ENCODE results near the gene ZNF202. TPM values are rescaled to one million over a fixed set of nuclear protein-coding genes. Genes with fewer than 3 reads are reported as not detected.

The ZNF202 gene
- total RNA-seq (10 to 100 TPM; 27.0 to 30.4 TPM), polyA plus RNA-seq (10 to 100 TPM in 1 of 3 donors, 1 to 10 TPM in 2; 5.3 to 13.2 (median 6.6) TPM), total RNA-seq (20.7 to 66.8 (median 43.1) reads per million in 6 experiments)

GRCh38 chr11:123741159-123742030 lies at the start of gene ZNF202:
Gene ZNF202 (minus strand): TSS chr11:123741660. CDS start chr11:123730888, 10,772 bp downstream.
- POLR2A ChIA-PET: interaction anchor here (0.7 to 1.0 kb wide), 2 partner anchors 34 to 313 kb away, joined by 3 read pairs; no protein-coding TSS in a partner anchor
- peak within 1 kb of the TSS; percentile 92 to 99 (median 95) for H3K27ac Mint-ChIP-seq

GRCh38 chr11:123783536-123783935 lies 42.1 kb upstream of the ZNF202 start:
- peaks cover 9 to 32% (median 17%) of the 10 kb centered on the region in 5 donors for H3K27me3 Mint-ChIP-seq
- H3K4me1 Mint-ChIP-seq: no peaks in the 10 kb centered on the region
- POLR2A ChIA-PET: no interaction called here
- H3K36me3 Mint-ChIP-seq: peaks cover 0 to 4% (median 0%) of the 10 kb centered on the region in 3 donors
- DNase-seq (no peak), ATAC-seq (no peak)
- H3K27ac Mint-ChIP-seq: no peak overlapping the region
- peaks cover 0 to 9% (median 2%) of the 10 kb centered on the region in 9 donors for H3K9me3 Mint-ChIP-seq
- no peak overlapping the region for H3K4me3 Mint-ChIP-seq

More at GRCh38 chr11:123741159-123742030, at the start of gene ZNF202:
- Mint-ChIP-seq H3K9me3 (no peaks in the 10 kb centered on the region), H3K36me3 (peaks cover 0 to 20% (median 7%) of the 10 kb centered on the region in 3 donors), H3K27me3 (peaks cover 0 to 7% (median 0%) of the 10 kb centered on the region in 5 donors), H3K4me1 (peaks cover 25 to 47% (median 43%) of the 10 kb centered on the region in 4 donors), H3K4me3 (peak within 1 kb of the TSS; percentile 90 to 99 (median 96))
- DNase-seq (peak; percentile 84 to 94 (median 88)), ATAC-seq (peak; percentile 91 to 95)

GRCh38 chr11:123778511-123778910 lies 37.1 kb upstream of the ZNF202 start:
- H3K4me3 Mint-ChIP-seq: no peak overlapping the region
- no peak for DNase-seq
- H3K27me3 Mint-ChIP-seq: peaks cover 6 to 18% (median 12%) of the 10 kb centered on the region in 5 donors
- no peak overlapping the region for H3K27ac Mint-ChIP-seq
- POLR2A ChIA-PET: no interaction called here
- no peaks in the 10 kb centered on the region for H3K9me3 Mint-ChIP-seq
- no peaks in the 10 kb centered on the region for H3K4me1 Mint-ChIP-seq
- ATAC-seq: no peak
- peaks cover 0 to 4% (median 0%) of the 10 kb centered on the region in 3 donors for H3K36me3 Mint-ChIP-seq

GRCh38 chr11:123775715-123776549 lies 34.5 kb upstream of the ZNF202 start:
- no peaks in the 10 kb centered on the region for H3K36me3 Mint-ChIP-seq
- no peak overlapping the region for H3K4me3 Mint-ChIP-seq
- H3K9me3 Mint-ChIP-seq: no peaks in the 10 kb centered on the region
- POLR2A ChIA-PET: no interaction called here
- H3K27ac Mint-ChIP-seq: no peak overlapping the region
- no peaks in the 10 kb centered on the region for H3K4me1 Mint-ChIP-seq
- H3K27me3 Mint-ChIP-seq: peaks cover 3 to 18% (median 6%) of the 10 kb centered on the region in 5 donors
- ATAC-seq (no peak), DNase-seq (no peak)

GRCh38 chr11:123775289-123775688 lies 33.8 kb upstream of the ZNF202 start:
- H3K27ac Mint-ChIP-seq: no peak overlapping the region
- POLR2A ChIA-PET: no interaction called here
- H3K27me3 Mint-ChIP-seq: peaks cover 2 to 18% (median 7%) of the 10 kb centered on the region in 5 donors
- no peak overlapping the region for H3K4me3 Mint-ChIP-seq
- no peak for ATAC-seq
- H3K36me3 Mint-ChIP-seq: no peaks in the 10 kb centered on the region
- no peaks in the 10 kb centered on the region for H3K9me3 Mint-ChIP-seq
- DNase-seq: no peak
- H3K4me1 Mint-ChIP-seq: no peaks in the 10 kb centered on the region

- POLR2A ChIA-PET: no interaction called here
- DNase-seq (no peak), ATAC-seq (no peak)
- H3K27ac Mint-ChIP-seq: no peak overlapping the region
- no peaks in the 10 kb centered on the region for H3K4me1 Mint-ChIP-seq
- H3K36me3 Mint-ChIP-seq: no peaks in the 10 kb centered on the region
- H3K4me3 Mint-ChIP-seq: no peak overlapping the region
- H3K27me3 Mint-ChIP-seq: peaks cover 0 to 11% (median 6%) of the 10 kb centered on the region in 5 donors
- no peaks in the 10 kb centered on the region for H3K9me3 Mint-ChIP-seq
These were observed 32.5 kb upstream of the ZNF202 start for GRCh38 chr11:123773959-123774358.

- Mint-ChIP-seq H3K27ac (no peak overlapping the region), H3K36me3 (no peaks in the 10 kb centered on the region), H3K9me3 (no peaks in the 10 kb centered on the region), H3K4me3 (no peak overlapping the region), H3K4me1 (no peaks in the 10 kb centered on the region), H3K27me3 (peaks cover 4 to 11% (median 6%) of the 10 kb centered on the region in 5 donors)
- POLR2A ChIA-PET: no interaction called here
- DNase-seq (no peak), ATAC-seq (no peak)
These were observed 31.6 kb upstream of the ZNF202 start for GRCh38 chr11:123773026-123773425.

- Mint-ChIP-seq H3K27ac (no peak overlapping the region), H3K9me3 (no peaks in the 10 kb centered on the region), H3K4me1 (no peaks in the 10 kb centered on the region), H3K36me3 (no peaks in the 10 kb centered on the region), H3K4me3 (no peak overlapping the region), H3K27me3 (peaks cover 4 to 15% (median 10%) of the 10 kb centered on the region in 5 donors)
- DNase-seq (no peak), ATAC-seq (no peak)
- POLR2A ChIA-PET: no interaction called here
These were observed 30.2 kb upstream of the ZNF202 start for GRCh38 chr11:123771664-123772063.

GRCh38 chr11:123770712-123771111 lies 29.3 kb upstream of the ZNF202 start:
- peaks cover 0 to 5% (median 0%) of the 10 kb centered on the region in 9 donors for H3K9me3 Mint-ChIP-seq

GRCh38 chr11:123765601-123766000 lies 24.1 kb upstream of the ZNF202 start:
- POLR2A ChIA-PET: no interaction called here
- Mint-ChIP-seq H3K27me3 (peaks cover 6 to 18% (median 10%) of the 10 kb centered on the region in 5 donors), H3K9me3 (peaks cover 7 to 47% (median 26%) of the 10 kb centered on the region in 9 donors), H3K4me1 (no peaks in the 10 kb centered on the region), H3K4me3 (no peak overlapping the region), H3K36me3 (peaks cover 0 to 31% (median 18%) of the 10 kb centered on the region in 3 donors), H3K27ac (no peak overlapping the region)
- DNase-seq: no peak
- no peak for ATAC-seq

More at GRCh38 chr11:123770712-123771111, 29.3 kb upstream of the ZNF202 start:
- no peak overlapping the region for H3K27ac Mint-ChIP-seq
- DNase-seq: no peak
- H3K4me1 Mint-ChIP-seq: no peaks in the 10 kb centered on the region
- peaks cover 4 to 15% (median 10%) of the 10 kb centered on the region in 5 donors for H3K27me3 Mint-ChIP-seq
- H3K36me3 Mint-ChIP-seq: no peaks in the 10 kb centered on the region
- no peak for ATAC-seq
- no peak overlapping the region for H3K4me3 Mint-ChIP-seq
- POLR2A ChIA-PET: no interaction called here

- DNase-seq: no peak
- peaks cover 0 to 31% (median 18%) of the 10 kb centered on the region in 3 donors for H3K36me3 Mint-ChIP-seq
- peaks cover 6 to 12% (median 11%) of the 10 kb centered on the region in 5 donors for H3K27me3 Mint-ChIP-seq
- no peaks in the 10 kb centered on the region for H3K4me1 Mint-ChIP-seq
- H3K4me3 Mint-ChIP-seq: no peak overlapping the region
- no peak for ATAC-seq
- POLR2A ChIA-PET: no interaction called here
- no peak overlapping the region for H3K27ac Mint-ChIP-seq
- H3K9me3 Mint-ChIP-seq: peaks cover 7 to 47% (median 26%) of the 10 kb centered on the region in 9 donors
These were observed 21.0 kb upstream of the ZNF202 start for GRCh38 chr11:123762422-123762821.

GRCh38 chr11:123760894-123761293 lies 19.4 kb upstream of the ZNF202 start:
- H3K27ac Mint-ChIP-seq: no peak overlapping the region
- ATAC-seq (no peak), DNase-seq (no peak)
- H3K36me3 Mint-ChIP-seq: peaks cover 0 to 31% (median 18%) of the 10 kb centered on the region in 3 donors
- POLR2A ChIA-PET: no interaction called here
- no peak overlapping the region for H3K4me3 Mint-ChIP-seq
- H3K9me3 Mint-ChIP-seq: peaks cover 7 to 42% (median 26%) of the 10 kb centered on the region in 9 donors
- no peaks in the 10 kb centered on the region for H3K4me1 Mint-ChIP-seq
- peaks cover 6 to 24% (median 13%) of the 10 kb centered on the region in 5 donors for H3K27me3 Mint-ChIP-seq

Measured in naive thymus-derived CD8-positive, alpha-beta T cell (primary cell).